ENCODE measurements around the gene CDH23.

CDH23 gene

DNA sequence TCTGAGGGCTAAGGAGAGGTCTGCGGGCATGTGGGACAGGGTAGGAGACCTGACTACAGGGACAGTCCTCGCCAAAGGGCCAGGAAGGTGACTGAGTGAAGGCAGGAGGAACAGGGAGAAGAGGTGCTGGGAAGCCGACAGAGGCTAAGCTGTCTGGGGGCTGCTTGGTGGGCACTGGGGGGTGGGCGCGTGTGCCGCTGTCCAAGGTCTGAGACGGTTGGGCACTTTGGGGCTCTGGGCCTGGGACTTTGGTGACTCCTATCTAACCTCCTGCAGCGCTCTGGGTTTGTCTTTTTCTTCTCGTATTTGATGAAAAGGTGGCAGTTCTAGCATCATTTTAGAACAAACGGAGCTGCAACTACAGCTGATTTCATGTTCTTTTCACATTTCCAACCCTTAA is 181.3 kb downstream of the CDH23 start:
- H3K4me3 ChIP-seq (ENCODE audit: low read depth, low read length): no peak overlapping the region
- no peak for DNase-seq (ENCODE audit: low read depth)
- no peak for TF ChIP-seq CTCF (conservative IDR thresholded peaks at IDR 0.05; ENCODE audit: low read depth, low read length)

GRCh38 chr10:71579668-71580067 is 182.9 kb downstream of the CDH23 start:
- no peak overlapping the region for H3K4me3 ChIP-seq (ENCODE audit: low read depth, low read length)
- no peak for TF ChIP-seq CTCF (conservative IDR thresholded peaks at IDR 0.05; ENCODE audit: low read depth, low read length)
- DNase-seq (ENCODE audit: low read depth): no peak

- no peak overlapping the region for H3K4me3 ChIP-seq (ENCODE audit: low read depth, low read length)
- no peak for DNase-seq (ENCODE audit: low read depth)
- TF ChIP-seq CTCF (conservative IDR thresholded peaks at IDR 0.05; ENCODE audit: low read depth, low read length): no peak
Measured at GRCh38 chr10:71580415-71580814, 183.7 kb downstream of the CDH23 start.

- no peak for DNase-seq (ENCODE audit: low read depth)
- no peak for TF ChIP-seq CTCF (conservative IDR thresholded peaks at IDR 0.05; ENCODE audit: low read depth, low read length)
- H3K4me3 ChIP-seq (ENCODE audit: low read depth, low read length): no peak overlapping the region
Measured at GRCh38 chr10:71580926-71581325, 184.2 kb downstream of the CDH23 start.

DNA sequence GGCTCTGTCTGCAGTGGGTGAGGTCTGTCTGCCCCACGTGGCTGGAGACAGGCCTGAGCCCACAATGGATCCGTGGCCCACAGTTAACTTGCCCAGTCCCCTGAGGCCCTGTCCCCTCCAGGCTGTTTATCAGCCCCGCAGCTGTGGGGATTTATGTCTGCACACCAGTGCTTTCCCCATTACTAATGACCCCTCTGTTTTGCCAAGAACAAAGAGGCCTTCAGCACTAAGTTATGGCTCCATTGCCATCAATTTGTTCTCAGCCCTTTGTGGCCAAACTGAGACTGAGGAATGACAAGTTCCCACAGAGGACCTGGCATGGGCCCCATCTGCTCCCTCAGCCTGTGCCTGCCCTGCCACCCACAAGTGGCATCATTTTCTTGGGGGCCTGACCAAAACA is 184.7 kb downstream of the CDH23 start:
- no peak for DNase-seq (ENCODE audit: low read depth)
- no peak for TF ChIP-seq CTCF (conservative IDR thresholded peaks at IDR 0.05; ENCODE audit: low read depth, low read length)

GRCh38 chr10:71582019-71582418 is 185.3 kb downstream of the CDH23 start:
- no peak for TF ChIP-seq CTCF (conservative IDR thresholded peaks at IDR 0.05; ENCODE audit: low read depth, low read length)
- H3K4me3 ChIP-seq (ENCODE audit: low read depth, low read length): no peak overlapping the region
- DNase-seq (ENCODE audit: low read depth): peak; percentile 74

More for the DNA sequence above, 184.7 kb downstream of the CDH23 start:
- no peak overlapping the region for H3K4me3 ChIP-seq (ENCODE audit: low read depth, low read length)

GRCh38 chr10:71582506-71583475 is 186.1 kb downstream of the CDH23 start:
- no peak for TF ChIP-seq CTCF (conservative IDR thresholded peaks at IDR 0.05; ENCODE audit: low read depth, low read length)
- no peak for DNase-seq (ENCODE audit: low read depth)
- H3K4me3 ChIP-seq (ENCODE audit: low read depth, low read length): no peak overlapping the region

Data from choroid plexus epithelial cell (primary cell).